Stimulated activated memory B cell treated with anti-CD40 and anti-IgM and Interleukin-4, amounts not matched to agents 10 μg/mL and 1 μg/mL and 100 μg/mL, for 72 hours (primary cell): ENCODE measurements around the gene TEK.
"Not testable (repeated sequence)": the region's sequence is repeated elsewhere in the genome, so short reads cannot be mapped to it uniquely, and the experiment has no call there.

Source experiments
- ATAC-seq: fragments of 150-1000 bp; cut with Tn5 transposase; 2 replicates; pipeline ENCODE4 v1.10.0; 2021
- H3K27ac Mint-ChIP-seq: one replicate; pipeline ENCODE4 v1.8.0; 2022; ENCODE audit warnings: mild to moderate bottlenecking, mixed read lengths
- H3K27me3 Mint-ChIP-seq: one replicate; pipeline ENCODE4 v1.8.0; 2022; ENCODE audit warnings: mixed read lengths
- H3K36me3 Mint-ChIP-seq: one replicate; pipeline ENCODE4 v1.8.0; 2022; ENCODE audit warnings: mixed read lengths
- H3K4me1 Mint-ChIP-seq: one replicate; pipeline ENCODE4 v1.8.0; 2022; ENCODE audit warnings: mixed read lengths
- H3K4me3 Mint-ChIP-seq: one replicate; pipeline ENCODE4 v1.8.0; 2022; ENCODE audit warnings: mild to moderate bottlenecking, moderate library complexity, mixed read lengths
- H3K9me3 Mint-ChIP-seq: one replicate; pipeline ENCODE4 v1.8.0; 2022; ENCODE audit warnings: mixed read lengths

TEK gene

GRCh38 chr9:27108981-27109541, at the start of gene TEK:
Gene TEK (plus strand): TSS chr9:27109225. CDS start chr9:27109591, 366 bp downstream.
- ATAC-seq = no peak
- no peak within 1 kb of the TSS for H3K4me3 Mint-ChIP-seq
- no peaks in the 10 kb centered on the region for H3K36me3 Mint-ChIP-seq
- no peak within 1 kb of the TSS for H3K27ac Mint-ChIP-seq
- no peaks in the 10 kb centered on the region for H3K9me3 Mint-ChIP-seq
- no peaks in the 10 kb centered on the region for H3K4me1 Mint-ChIP-seq
- H3K27me3 Mint-ChIP-seq = peaks cover 22% of the 10 kb centered on the region

- no peak overlapping the region for H3K27ac Mint-ChIP-seq
- no peak for ATAC-seq
- H3K4me3 Mint-ChIP-seq = no peak overlapping the region
- H3K36me3 Mint-ChIP-seq = peaks cover 25% of the 10 kb centered on the region
- no peaks in the 10 kb centered on the region for H3K27me3 Mint-ChIP-seq
- no peaks in the 10 kb centered on the region for H3K9me3 Mint-ChIP-seq
- H3K4me1 Mint-ChIP-seq = no peaks in the 10 kb centered on the region
These were observed 49.6 kb upstream of the TEK start for GRCh38 chr9:27059412-27059811.

GRCh38 chr9:27059907-27060306, 49.1 kb upstream of the TEK start:
- no peak overlapping the region for H3K4me3 Mint-ChIP-seq
- no peaks in the 10 kb centered on the region for H3K9me3 Mint-ChIP-seq
- H3K27me3 Mint-ChIP-seq = no peaks in the 10 kb centered on the region
- no peak overlapping the region for H3K27ac Mint-ChIP-seq
- ATAC-seq = no peak
- H3K36me3 Mint-ChIP-seq = peaks cover 25% of the 10 kb centered on the region
- H3K4me1 Mint-ChIP-seq = no peaks in the 10 kb centered on the region

GRCh38 chr9:27065288-27065687, 43.7 kb upstream of the TEK start:
- Mint-ChIP-seq H3K36me3 (peaks cover 6% of the 10 kb centered on the region), H3K4me1 (no peaks in the 10 kb centered on the region), H3K9me3 (no peaks in the 10 kb centered on the region), H3K4me3 (no peak overlapping the region), H3K27ac (no peak overlapping the region), H3K27me3 (no peaks in the 10 kb centered on the region)
- ATAC-seq = no peak

GRCh38 chr9:27073841-27074728, 34.9 kb upstream of the TEK start:
- H3K9me3 Mint-ChIP-seq = peaks cover 2% of the 10 kb centered on the region
- no peaks in the 10 kb centered on the region for H3K27me3 Mint-ChIP-seq
- H3K27ac Mint-ChIP-seq = no peak overlapping the region
- H3K4me3 Mint-ChIP-seq = no peak overlapping the region
- peaks cover 14% of the 10 kb centered on the region for H3K36me3 Mint-ChIP-seq
- H3K4me1 Mint-ChIP-seq = no peaks in the 10 kb centered on the region
- no peak for ATAC-seq

- no peak overlapping the region for H3K4me3 Mint-ChIP-seq
- no peak for ATAC-seq
- H3K9me3 Mint-ChIP-seq = no peaks in the 10 kb centered on the region
- H3K36me3 Mint-ChIP-seq = peaks cover 6% of the 10 kb centered on the region
- no peaks in the 10 kb centered on the region for H3K4me1 Mint-ChIP-seq
- no peaks in the 10 kb centered on the region for H3K27me3 Mint-ChIP-seq
- no peak overlapping the region for H3K27ac Mint-ChIP-seq
These were observed 30.3 kb upstream of the TEK start for GRCh38 chr9:27078685-27079084.

GRCh38 chr9:27085456-27085855, 23.6 kb upstream of the TEK start:
- Mint-ChIP-seq H3K27me3 (peaks cover 8% of the 10 kb centered on the region), H3K36me3 (no peaks in the 10 kb centered on the region), H3K9me3 (no peaks in the 10 kb centered on the region), H3K4me3 (no peak overlapping the region), H3K27ac (no peak overlapping the region), H3K4me1 (no peaks in the 10 kb centered on the region)
- ATAC-seq = no peak

GRCh38 chr9:27086818-27087680, 22.0 kb upstream of the TEK start:
- Mint-ChIP-seq H3K4me1 (no peaks in the 10 kb centered on the region), H3K36me3 (no peaks in the 10 kb centered on the region), H3K27ac (no peak overlapping the region), H3K4me3 (no peak overlapping the region), H3K27me3 (peaks cover 16% of the 10 kb centered on the region), H3K9me3 (no peaks in the 10 kb centered on the region)
- no peak for ATAC-seq

- H3K4me1 Mint-ChIP-seq = no peaks in the 10 kb centered on the region
- H3K4me3 Mint-ChIP-seq = no peak overlapping the region
- H3K36me3 Mint-ChIP-seq = no peaks in the 10 kb centered on the region
- no peak for ATAC-seq
- H3K27me3 Mint-ChIP-seq = peaks cover 16% of the 10 kb centered on the region
- H3K27ac Mint-ChIP-seq = no peak overlapping the region
- H3K9me3 Mint-ChIP-seq = no peaks in the 10 kb centered on the region
These were observed 20.0 kb upstream of the TEK start for GRCh38 chr9:27088981-27089380.

- no peaks in the 10 kb centered on the region for H3K9me3 Mint-ChIP-seq
- ATAC-seq = no peak
- no peaks in the 10 kb centered on the region for H3K36me3 Mint-ChIP-seq
- no peak overlapping the region for H3K27ac Mint-ChIP-seq
- no peaks in the 10 kb centered on the region for H3K4me1 Mint-ChIP-seq
- no peak overlapping the region for H3K4me3 Mint-ChIP-seq
- peaks cover 22% of the 10 kb centered on the region for H3K27me3 Mint-ChIP-seq
These were observed 19.3 kb upstream of the TEK start for GRCh38 chr9:27089706-27090105.

GRCh38 chr9:27090231-27090630, 18.8 kb upstream of the TEK start:
- Mint-ChIP-seq H3K36me3 (no peaks in the 10 kb centered on the region), H3K27me3 (peaks cover 26% of the 10 kb centered on the region), H3K4me3 (no peak overlapping the region), H3K4me1 (no peaks in the 10 kb centered on the region), H3K27ac (no peak overlapping the region), H3K9me3 (no peaks in the 10 kb centered on the region)
- no peak for ATAC-seq

- Mint-ChIP-seq H3K4me3 (no peak overlapping the region), H3K27me3 (peaks cover 28% of the 10 kb centered on the region), H3K27ac (no peak overlapping the region), H3K4me1 (no peaks in the 10 kb centered on the region), H3K9me3 (no peaks in the 10 kb centered on the region), H3K36me3 (no peaks in the 10 kb centered on the region)
- no peak for ATAC-seq
These were observed 18.3 kb upstream of the TEK start for GRCh38 chr9:27090711-27091110.

- H3K4me3 Mint-ChIP-seq, H3K4me1 Mint-ChIP-seq, ATAC-seq, H3K27ac Mint-ChIP-seq, H3K9me3 Mint-ChIP-seq, H3K36me3 Mint-ChIP-seq: not testable (repeated sequence)
- peaks cover 42% of the 10 kb centered on the region for H3K27me3 Mint-ChIP-seq
These were observed 16.5 kb upstream of the TEK start for GRCh38 chr9:27092496-27092895.

GRCh38 chr9:27093384-27094067, 15.5 kb upstream of the TEK start:
- H3K4me1 Mint-ChIP-seq, H3K4me3 Mint-ChIP-seq, H3K36me3 Mint-ChIP-seq, H3K9me3 Mint-ChIP-seq, H3K27ac Mint-ChIP-seq, ATAC-seq: not testable (repeated sequence)
- H3K27me3 Mint-ChIP-seq = peaks cover 42% of the 10 kb centered on the region
